KOPT-K1 (cell line): ENCODE data around the gene CDC20.

ENCODE experiments used
- H3K27ac ChIP-seq: fragments of 200-600 bp; sonication (generic); 2 replicates; pipeline ENCODE4 v1.5.1; 2016; ENCODE audit warnings: antibody characterized with exemption, mild to moderate bottlenecking, low read depth, low read length; ENCODE audit not compliant: poor library complexity, severe bottlenecking
- H3K36me3 ChIP-seq: fragments of 200-600 bp; sonication (generic); 2 replicates; pipeline ENCODE4 v1.5.1; 2017; ENCODE audit warnings: antibody characterized with exemption, mild to moderate bottlenecking, low read length, moderate library complexity; ENCODE audit not compliant: insufficient read depth
- H3K9me3 ChIP-seq: fragments of 200-600 bp; sonication (generic); 2 replicates; pipeline ENCODE4 v1.5.1; 2017; ENCODE audit warnings: antibody characterized with exemption, low read length, mild to moderate bottlenecking; ENCODE audit not compliant: insufficient read depth, poor library complexity, severe bottlenecking

CDC20 gene

GRCh38 chr1:43358746-43359693, at the start of gene CDC20:
CDC20 (plus strand) TSS chr1:43358981; CDS start chr1:43359216, 235 bp downstream.
- H3K27ac ChIP-seq, result peak within 1 kb of the TSS; percentile 85
- H3K9me3 ChIP-seq, result no peaks in the 10 kb centered on the region
- H3K36me3 ChIP-seq, result peaks cover 46% of the 10 kb centered on the region

- no peaks in the 10 kb centered on the region for H3K9me3 ChIP-seq
- H3K36me3 ChIP-seq, result no peaks in the 10 kb centered on the region
- H3K27ac ChIP-seq, result no peak overlapping the region
Observed at GRCh38 chr1:43309405-43310025, 49.3 kb upstream of the CDC20 start.

- H3K36me3 ChIP-seq, result no peaks in the 10 kb centered on the region
- no peaks in the 10 kb centered on the region for H3K9me3 ChIP-seq
- no peak overlapping the region for H3K27ac ChIP-seq
Observed at GRCh38 chr1:43311521-43311920, 47.3 kb upstream of the CDC20 start.

GRCh38 chr1:43312212-43312623, 46.6 kb upstream of the CDC20 start:
- Histone ChIP-seq H3K9me3 (no peaks in the 10 kb centered on the region), H3K27ac (no peak overlapping the region), H3K36me3 (no peaks in the 10 kb centered on the region)

GRCh38 chr1:43312663-43313515, 45.9 kb upstream of the CDC20 start:
- no peaks in the 10 kb centered on the region for H3K36me3 ChIP-seq
- no peak overlapping the region for H3K27ac ChIP-seq
- H3K9me3 ChIP-seq, result no peaks in the 10 kb centered on the region

- Histone ChIP-seq H3K36me3 (no peaks in the 10 kb centered on the region), H3K27ac (no peak overlapping the region)
Observed at GRCh38 chr1:43313771-43314170, 45.0 kb upstream of the CDC20 start.

GRCh38 chr1:43314233-43314632, 44.5 kb upstream of the CDC20 start:
- H3K36me3 ChIP-seq, result no peaks in the 10 kb centered on the region
- no peak overlapping the region for H3K27ac ChIP-seq
- no peaks in the 10 kb centered on the region for H3K9me3 ChIP-seq

More at GRCh38 chr1:43313771-43314170, 45.0 kb upstream of the CDC20 start:
- H3K9me3 ChIP-seq, result no peaks in the 10 kb centered on the region

GRCh38 chr1:43315481-43315880, 43.3 kb upstream of the CDC20 start:
- H3K9me3 ChIP-seq, result no peaks in the 10 kb centered on the region
- H3K36me3 ChIP-seq, result no peaks in the 10 kb centered on the region
- no peak overlapping the region for H3K27ac ChIP-seq

GRCh38 chr1:43315963-43316737, 42.6 kb upstream of the CDC20 start:
- H3K36me3 ChIP-seq, result no peaks in the 10 kb centered on the region
- no peak overlapping the region for H3K27ac ChIP-seq
- H3K9me3 ChIP-seq, result no peaks in the 10 kb centered on the region

- Histone ChIP-seq H3K36me3 (no peaks in the 10 kb centered on the region), H3K27ac (no peak overlapping the region), H3K9me3 (no peaks in the 10 kb centered on the region)
Observed at GRCh38 chr1:43316738-43317520, 41.9 kb upstream of the CDC20 start.

GRCh38 chr1:43317817-43318471, 40.8 kb upstream of the CDC20 start:
- Histone ChIP-seq H3K9me3 (no peaks in the 10 kb centered on the region), H3K36me3 (no peaks in the 10 kb centered on the region), H3K27ac (no peak overlapping the region)

GRCh38 chr1:43318831-43319230, 40.0 kb upstream of the CDC20 start:
- Histone ChIP-seq H3K27ac (no peak overlapping the region), H3K36me3 (no peaks in the 10 kb centered on the region), H3K9me3 (no peaks in the 10 kb centered on the region)

GRCh38 chr1:43319288-43319687, 39.5 kb upstream of the CDC20 start:
- Histone ChIP-seq H3K9me3 (no peaks in the 10 kb centered on the region), H3K36me3 (no peaks in the 10 kb centered on the region)

More at GRCh38 chr1:43319288-43319687, 39.5 kb upstream of the CDC20 start:
- H3K27ac ChIP-seq, result no peak overlapping the region
